ENCODE measurements around the gene H6PD.

Gene H6PD

DNA sequence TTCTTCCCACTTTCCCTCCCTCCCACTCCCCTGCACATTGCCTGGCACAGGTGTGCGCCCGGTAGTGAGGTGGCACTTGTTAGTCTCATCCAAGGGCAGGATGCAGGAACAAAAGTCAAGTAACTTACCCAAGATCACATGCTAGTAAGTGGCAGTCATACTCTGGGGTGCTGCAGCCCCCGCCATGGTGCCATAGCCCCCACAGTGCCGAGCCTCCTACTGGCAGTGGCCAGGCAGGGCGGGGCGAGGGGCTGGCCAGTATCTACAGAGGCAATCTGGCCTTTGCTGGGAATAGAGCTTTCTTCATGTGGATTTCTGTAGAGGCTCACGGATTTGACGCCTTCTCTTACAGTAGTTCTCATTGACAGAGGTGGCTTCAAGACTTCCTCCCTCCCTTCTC, 26.9 kb downstream of the H6PD start:
- no peak for DNase-seq

DNA sequence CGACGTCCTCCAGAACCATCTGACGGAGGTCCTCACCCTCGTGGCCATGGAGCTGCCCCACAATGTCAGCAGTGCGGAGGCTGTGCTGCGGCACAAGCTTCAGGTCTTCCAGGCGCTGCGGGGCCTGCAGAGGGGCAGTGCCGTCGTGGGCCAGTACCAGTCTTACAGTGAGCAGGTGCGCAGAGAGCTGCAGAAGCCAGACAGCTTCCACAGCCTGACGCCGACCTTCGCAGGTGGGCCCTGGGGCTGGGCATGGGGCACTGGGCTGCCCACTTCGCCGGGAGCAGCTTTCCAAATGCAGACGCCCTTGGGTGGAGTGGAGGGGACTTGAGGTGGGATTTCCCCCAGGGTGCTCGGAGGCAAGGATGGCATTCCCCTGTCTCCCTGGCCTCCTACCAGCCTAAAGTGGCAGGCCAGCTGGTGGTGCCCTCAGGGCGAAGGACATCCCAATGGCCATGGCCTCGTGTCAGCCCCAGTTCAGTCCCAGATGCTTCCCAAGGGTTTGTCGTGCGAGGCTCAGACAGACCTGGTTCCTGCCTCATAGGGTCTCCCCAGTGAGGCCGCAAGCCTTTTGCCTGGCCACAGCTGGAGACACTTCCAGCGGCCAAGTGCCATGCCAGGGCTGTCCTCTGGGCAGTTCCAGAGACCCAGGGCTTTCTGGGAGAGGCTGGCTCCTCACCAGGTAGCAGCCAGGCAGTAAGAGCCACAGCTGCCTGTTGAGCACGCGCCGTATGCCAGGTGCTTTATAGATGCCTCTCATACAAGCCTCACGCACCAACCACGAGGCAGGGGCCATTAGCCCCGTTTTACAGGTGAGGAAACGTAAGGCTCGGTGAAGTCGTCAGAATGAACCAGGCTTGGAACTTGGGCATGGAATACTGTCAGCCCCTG, 27.8 kb downstream of the H6PD start:
- no peak for DNase-seq

DNA sequence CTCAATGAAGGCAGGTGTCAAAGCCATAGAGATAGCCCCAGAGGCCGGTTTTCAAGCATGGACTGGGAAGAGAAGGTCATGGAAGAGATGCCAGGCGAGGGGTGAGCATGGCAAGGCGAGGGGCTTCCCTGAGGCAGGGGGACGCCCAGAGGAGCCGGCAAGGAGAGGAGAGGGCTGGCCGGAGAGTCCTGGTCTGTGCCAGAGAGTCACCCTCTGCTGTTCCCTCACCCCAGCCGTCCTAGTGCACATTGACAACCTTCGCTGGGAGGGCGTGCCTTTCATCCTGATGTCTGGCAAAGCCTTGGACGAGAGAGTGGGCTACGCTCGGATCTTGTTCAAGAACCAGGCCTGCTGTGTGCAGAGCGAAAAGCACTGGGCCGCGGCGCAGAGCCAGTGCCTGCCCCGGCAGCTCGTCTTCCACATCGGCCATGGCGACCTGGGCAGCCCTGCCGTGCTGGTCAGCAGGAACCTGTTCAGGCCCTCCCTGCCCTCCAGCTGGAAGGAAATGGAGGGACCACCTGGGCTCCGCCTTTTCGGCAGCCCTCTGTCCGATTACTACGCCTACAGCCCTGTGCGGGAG, 28.8 kb downstream of the H6PD start:
- DNase-seq: no peak

DNA sequence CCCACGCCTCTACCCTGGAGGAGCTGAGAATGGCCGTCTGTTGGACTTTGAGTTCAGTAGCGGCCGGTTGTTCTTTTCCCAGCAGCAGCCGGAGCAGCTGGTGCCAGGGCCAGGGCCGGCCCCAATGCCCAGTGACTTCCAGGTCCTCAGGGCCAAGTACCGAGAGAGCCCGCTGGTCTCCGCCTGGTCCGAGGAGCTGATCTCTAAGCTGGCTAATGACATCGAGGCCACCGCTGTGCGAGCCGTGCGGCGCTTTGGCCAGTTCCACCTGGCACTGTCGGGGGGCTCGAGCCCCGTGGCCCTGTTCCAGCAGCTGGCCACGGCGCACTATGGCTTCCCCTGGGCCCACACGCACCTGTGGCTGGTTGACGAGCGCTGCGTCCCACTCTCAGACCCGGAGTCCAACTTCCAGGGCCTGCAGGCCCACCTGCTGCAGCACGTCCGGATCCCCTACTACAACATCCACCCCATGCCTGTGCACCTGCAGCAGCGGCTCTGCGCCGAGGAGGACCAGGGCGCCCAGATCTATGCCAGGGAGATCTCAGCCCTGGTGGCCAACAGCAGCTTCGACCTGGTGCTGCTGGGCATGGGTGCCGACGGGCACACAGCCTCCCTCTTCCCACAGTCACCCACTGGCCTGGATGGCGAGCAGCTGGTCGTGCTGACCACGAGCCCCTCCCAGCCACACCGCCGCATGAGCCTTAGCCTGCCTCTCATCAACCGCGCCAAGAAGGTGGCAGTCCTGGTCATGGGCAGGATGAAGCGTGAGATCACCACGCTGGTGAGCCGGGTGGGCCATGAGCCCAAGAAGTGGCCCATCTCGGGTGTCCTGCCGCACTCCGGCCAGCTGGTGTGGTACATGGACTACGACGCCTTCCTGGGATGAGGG, 29.7 kb downstream of the H6PD start:
- no peak for DNase-seq

DNA sequence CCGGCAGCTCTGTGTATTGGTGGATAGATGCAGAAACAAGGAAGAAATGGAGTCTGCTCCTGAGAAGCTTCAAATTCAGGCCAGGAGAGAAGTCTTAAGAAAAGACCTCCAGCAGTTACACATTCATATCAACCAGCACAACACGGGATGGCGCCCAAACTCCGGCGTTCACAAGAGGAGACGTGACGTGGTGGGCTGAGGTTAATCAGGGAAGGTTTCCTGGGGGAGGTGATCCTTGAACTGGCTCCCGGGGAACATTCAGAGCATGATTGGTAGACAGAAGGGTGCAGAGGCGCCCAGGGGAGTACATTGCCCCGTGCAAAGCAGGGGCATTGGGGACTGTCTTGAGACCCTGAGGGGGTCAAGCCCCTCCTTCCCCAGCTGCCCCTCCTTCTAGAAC, 30.5 kb downstream of the H6PD start:
- no peak for DNase-seq

DNA sequence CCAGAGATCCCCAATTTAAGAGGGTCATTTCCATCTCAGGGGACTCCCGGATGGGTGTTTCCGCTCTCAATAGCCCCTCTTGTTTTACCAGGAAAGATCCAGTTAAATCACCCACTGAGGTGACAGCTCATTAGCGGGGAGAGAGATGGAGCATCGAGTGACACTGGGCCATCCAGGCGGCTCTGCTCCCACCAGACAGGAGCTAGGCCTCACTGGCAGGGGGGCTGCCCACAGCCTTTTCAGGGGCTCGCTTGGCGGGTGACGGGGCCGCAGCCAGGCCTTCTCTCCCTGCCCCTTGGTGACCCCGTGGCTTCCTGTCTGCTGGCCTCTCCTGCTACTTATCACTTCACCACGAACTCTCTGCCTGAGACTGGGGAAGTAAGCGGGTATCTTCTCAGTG, 31.4 kb downstream of the H6PD start:
- DNase-seq: no peak

DNA sequence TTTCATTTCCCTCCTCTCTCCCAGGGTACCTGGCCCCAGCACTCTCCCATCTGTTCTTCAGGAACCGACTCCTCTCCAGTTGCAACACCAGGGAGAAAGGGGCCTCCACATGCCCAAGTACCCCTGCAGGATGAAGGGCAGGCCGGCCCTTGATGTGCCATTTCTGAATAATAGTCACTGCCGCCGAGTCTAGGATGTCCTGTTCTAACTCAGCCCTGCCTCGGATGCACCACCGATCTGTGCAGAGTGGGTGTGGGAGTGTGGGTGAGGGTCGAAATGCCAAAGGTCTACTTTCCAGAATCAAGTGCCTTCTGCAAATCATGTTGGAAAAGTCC, 32.7 kb downstream of the H6PD start:
- DNase-seq: no peak

DNA sequence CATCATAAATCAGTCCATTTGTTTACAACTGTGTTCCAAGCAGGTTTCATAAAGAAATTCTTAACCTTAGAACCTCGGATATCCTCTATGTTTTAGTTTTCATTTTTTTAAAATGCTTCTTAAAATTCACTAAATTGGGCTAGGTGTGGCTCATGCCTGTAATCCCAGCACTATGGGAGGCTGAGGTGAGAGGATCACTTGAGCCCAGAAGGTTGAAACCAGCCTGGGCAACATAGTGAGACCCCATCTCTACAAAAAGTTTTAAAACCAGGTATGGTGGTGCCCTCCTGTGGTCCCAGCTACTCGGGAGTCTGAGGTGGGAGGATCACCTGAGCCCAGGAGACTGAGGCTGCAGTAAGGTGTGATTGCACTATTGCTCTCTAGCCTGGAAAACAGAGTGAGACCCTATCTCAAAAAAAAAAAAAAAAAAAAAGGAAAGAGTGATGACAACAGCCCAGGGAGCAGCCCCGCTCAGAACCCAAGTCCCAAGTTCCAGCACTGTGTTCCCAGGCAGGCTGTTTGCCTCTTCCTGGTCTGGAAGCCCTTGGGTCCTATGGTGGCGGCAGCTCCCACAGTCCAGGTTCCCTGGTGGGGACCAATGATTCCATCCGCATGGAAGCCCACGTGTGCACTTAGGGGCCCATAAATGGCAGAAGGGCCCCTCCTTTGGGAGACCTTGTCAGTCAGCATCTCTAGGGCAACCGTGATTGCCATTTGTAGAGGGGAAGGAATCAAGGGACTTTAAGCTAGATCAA, 33.4 kb downstream of the H6PD start:
- DNase-seq: no peak

DNA sequence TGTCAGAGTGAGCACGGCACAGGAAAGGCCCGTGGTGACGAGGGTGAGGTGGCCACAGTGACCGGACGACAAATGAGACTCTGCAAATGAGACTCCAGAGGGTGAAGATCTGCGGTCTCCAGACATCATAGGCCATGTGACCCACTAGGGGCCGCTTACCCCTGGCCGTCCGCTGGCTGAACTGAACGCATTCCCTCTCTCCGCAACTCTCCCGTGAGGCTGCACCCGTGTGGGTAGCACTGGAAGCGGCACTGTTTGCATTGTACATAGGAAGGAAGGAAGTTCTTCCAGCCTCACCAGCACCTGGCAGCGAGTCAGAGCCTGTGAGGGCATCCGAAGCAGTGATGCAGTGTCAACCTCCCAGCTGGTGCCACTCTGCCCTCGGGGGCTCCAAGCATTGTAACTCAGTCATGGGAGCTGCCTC, 34.5 kb downstream of the H6PD start:
- DNase-seq: no peak

DNA sequence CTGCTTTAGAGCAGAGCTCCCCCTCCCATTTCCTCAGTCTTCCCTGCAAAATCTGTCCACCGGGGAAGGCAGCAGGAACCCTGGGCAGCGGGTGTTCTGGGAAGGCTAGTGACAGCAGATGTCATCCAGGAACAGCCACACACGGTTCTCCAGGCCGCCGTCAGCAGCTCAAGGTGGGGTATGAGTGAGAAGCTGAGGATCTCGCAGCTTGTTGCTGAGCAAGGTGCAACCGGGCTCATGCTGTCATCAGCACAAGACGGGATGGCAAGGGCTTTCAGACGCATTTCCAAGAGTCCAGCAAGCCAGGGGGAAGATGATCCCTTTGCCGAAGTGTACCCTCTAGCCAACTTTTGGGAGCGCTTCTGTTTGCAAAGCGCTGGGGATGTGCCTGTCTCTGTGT, 35.1 kb downstream of the H6PD start:
- no peak for DNase-seq

DNA sequence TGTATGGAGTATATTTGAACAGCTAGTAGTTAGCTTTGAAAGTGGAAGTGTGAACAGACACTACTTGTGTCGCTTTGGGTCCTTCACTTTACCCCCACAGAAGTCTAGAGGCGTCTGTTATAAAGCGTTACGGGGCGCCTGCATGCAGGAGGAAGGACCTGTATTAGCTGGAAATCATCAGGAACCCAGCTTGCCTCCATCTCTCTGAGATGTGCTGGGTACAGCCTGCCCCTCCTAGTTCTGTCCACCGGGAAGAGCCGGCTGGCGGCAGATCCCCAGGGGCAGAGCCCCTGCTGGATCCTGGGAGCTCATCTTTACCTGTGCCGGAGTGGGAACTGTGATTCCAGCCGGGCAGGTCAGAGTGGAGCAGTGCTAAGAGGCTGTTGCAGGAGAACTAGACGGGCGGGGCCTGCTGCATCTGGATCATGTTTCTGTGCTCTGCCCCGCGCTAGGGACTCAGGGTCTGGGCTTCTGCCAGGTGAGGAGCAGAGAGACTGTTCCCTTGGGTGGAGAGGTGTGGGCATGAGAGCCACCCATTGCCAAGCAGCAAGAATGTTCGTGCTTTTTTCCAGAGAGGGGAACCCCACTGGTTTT, 35.8 kb downstream of the H6PD start:
- no peak for DNase-seq

DNA sequence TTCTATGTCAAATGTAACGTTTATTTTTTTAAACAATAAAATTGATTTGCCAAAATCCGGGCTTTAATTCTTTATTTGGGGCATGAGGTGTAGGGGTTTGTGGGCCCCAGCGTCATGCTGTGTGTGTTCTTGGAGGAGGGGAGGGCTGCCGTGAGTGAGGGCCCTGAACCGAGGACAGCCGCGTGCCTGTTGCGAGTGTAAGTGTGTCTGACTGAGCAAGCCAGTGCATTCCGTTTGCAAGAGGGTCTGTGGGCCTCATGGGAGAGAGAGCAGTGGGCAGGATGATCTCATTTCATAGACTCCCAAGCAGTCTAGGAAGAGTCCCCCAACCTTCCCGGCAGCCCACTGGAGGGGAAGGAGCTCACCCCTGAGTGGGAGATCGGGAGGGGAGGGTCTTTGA, 36.7 kb downstream of the H6PD start:
- no peak for DNase-seq

DNA sequence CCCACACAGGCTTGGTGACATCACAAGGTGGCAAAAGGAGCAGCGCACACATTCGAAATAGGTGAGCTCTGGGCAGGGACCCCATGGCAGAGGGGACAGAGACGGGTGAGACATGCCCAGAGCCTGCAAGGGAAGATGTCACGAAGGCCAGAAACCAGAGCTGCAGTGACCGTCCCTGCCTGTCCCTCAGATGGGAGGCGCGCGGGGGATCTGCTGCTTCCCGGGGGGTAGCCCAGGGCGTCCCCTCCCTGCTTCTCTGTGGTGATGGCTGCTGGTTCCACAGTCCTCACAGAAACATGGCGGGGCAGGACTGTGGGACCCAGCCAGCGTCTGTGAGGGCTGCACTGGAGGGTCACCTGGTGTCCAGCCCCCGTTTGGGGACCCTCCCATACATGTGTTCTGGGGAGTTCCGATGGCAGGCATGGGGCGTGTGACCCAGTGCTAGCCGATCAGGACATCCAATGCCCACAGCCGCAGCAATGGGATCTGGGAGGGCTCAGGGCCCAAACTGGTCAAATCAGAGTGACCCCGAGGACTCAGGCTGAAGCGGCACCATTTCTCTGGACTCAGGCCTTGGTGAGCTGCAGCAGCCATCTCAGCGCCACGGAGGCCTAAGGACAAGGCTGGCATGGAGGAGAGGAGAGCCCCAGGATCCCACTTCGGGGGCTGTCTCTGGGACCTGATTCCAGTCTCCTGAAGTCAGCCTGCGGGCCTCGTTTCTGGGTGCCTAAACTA, 37.5 kb downstream of the H6PD start:
- no peak for DNase-seq

DNA sequence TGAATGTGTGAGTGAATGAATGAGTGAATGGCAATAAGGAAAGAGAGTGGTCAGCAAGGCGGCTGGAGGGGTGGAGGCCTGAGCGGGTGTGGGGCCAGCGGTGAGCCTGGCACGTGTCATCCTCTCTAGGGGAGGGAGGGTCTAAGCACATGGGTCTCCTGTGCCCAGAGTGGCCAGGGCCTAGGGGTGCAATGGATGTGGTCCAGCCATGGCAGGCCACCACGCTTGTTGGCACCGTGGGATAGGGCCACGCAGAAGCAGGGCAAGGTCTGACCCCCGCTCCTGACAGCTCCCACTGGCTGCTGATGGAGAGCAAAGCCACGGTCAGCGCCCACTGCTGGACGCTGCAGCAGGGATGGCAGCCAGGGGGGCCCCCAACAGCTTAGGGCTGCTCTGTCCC, 38.6 kb downstream of the H6PD start:
- no peak for DNase-seq

DNA sequence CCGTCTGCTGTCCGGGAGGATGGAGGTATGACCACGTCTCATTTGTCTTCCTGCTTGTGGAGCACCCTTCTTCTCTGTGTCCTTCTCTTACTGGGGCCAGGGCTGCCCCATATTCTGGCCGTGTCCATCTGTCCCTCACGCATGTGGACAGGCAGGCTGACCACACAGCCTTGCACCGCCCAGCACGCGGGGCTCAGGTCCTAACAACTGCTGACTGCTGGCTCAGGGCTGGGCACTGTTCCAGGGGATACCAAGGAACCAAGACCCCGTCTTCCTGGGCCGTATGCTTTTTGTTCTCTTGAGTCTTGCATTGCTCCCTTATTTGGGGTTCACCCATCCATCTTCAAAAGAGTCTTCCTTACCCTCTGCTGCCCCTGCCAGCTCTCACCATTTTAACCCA, 40.6 kb downstream of the H6PD start:
- no peak for DNase-seq

DNA sequence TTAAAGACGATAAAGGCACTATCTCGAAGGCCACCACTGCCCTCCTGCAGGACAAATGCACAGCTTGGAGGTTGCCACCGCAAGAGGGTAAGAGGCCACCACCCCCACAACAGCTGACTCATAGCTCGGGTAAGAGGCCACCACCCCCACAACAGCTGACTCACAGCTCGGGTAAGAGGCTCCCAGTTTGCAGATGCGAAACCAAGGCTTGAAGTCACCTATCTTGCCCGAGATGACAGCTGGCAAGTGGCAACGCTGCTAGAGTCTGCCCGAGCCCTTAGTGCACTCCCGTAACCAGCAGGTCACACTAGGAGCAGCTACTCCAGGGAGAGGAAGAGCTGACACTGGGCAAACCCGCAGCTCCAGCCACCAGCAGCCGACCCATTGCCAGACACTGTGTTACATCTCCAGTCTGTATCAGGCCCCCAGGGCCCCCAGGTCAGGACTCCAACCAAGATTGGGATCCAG, 41.0 kb downstream of the H6PD start:
- no peak for DNase-seq

DNA sequence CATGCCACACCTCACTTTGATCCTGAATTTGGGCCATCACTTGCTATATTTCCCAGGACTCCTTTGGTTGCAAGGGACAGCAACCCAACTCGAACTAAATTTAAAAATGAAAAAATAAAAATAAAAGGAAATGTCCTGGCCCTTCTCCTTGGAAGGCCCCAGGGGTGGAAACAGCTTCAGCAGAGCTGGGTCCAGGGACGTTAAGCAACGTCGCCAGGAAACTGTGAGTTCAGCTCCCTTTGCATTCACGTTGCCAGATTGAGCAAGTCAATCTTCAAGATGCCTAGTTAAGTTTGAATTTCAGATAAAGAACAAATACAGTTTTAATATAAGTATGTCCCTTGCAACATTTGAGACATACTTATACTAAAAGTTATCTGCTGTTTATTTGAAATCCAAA, 43.5 kb downstream of the H6PD start:
- DNase-seq: no peak

DNA sequence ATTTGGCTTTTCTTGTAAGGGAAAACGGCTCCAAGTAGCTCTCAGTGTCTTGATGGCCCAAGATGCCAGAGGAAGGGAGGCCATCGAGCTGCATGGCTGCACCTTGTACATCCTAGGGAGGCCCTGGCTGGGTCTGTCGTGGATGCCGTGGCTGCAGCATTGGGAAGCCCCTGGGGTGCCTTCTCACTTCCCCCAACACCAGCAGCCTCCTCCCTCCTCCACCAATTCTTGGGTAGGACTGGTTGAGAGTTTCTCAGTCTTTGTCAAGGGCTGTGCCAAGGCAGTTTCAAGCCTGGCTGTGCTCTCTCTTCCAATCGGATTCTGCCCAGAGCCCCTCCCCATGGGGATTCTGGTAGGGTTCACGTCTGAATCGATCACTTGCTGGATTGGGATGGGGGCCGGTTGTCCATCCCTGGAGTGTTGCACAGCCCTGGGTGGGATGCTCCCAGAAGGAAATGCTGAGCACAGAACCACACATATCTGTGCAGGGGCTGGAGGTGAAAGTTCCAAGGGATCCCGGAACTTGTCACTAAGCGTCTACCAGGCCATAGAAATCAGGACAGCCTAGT, 44.1 kb downstream of the H6PD start:
- no peak for DNase-seq

DNA sequence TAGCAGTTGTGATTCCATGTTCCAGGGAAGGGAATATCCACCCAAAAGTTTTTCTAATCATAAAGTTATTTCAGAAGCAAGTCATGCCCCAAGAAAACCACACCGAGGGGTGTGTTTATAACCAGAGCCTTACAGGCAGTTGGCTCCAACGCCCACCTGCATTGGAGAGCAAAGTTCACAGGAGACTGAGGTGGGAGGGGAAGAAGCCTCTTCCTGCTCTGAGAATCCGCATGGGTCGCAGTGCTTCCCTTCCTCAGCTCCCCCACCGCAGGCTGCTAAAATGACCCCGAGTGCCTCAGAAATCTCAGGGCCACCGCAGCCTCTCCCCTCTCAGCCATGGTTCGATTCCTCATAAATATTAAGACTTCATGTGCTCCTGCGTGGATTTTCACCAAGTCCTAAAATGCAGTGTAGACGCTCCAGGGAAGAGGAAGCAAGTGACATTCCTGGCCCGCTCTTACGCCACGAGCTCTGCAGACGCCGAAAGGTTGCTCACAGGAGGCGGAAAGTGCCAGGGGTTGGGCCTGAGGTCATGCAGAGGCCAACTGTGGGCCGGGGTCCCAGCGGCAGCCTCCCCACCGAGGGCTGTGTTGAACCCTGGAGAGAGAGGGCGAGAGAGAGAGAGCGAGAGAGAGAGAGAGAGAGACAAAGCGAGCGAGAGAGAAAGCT, 44.7 kb downstream of the H6PD start:
- no peak for DNase-seq

DNA sequence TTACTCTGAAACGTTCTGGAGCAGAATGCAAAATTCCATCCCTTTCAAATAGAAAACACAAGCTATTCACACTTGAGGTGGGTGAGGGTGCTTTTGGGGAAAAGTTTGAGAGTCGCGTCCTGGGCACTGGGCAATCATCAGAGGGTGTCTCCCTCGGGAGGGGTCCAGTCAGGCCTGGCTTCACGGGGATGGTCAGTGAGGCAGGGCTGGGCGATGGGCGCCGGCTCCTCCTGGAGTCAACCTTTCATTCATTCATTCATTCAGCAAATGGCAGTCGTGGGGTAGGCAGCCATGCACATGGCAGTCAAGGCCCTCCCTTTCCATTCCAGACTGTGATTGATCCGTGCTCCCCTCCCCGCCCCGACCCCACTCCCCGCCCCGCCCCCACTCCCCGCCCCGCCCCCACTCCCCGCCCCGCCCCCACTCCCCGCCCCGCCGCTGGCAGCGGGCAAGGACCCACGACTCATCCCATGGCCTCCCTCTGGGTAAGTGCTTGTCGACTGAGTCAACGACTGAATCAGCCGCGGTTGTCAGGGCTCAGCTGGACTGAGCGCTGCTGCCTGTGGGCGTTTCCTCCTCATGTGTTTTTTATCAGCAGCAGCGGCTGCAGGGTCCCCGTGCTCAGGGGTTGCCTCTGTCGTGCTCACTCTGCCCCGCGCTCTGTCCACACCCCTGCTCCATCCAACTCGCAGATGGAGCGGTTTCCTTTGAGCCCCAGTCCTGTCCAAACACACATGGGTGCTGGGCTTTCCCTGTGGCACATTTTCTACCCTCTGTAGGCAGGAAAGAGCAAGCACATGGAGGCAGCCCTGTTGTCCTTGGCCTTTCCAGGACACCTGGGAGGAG, 45.7 kb downstream of the H6PD start:
- DNase-seq: no peak

Measured in NCI-H1092 (cell line).